ENCODE results near the gene KDM4B.

KDM4B gene

GRCh38 chr19:5122671-5123409, 153.9 kb downstream of the KDM4B start:
- no peak for DNase-seq (ENCODE audit: low read depth)

- DNase-seq (ENCODE audit: low read depth): no peak
Measured at GRCh38 chr19:5123646-5124045, 154.7 kb downstream of the KDM4B start.

- no peak for DNase-seq (ENCODE audit: low read depth)
Measured at GRCh38 chr19:5124111-5124855, 155.4 kb downstream of the KDM4B start.

- DNase-seq (ENCODE audit: low read depth): no peak
Measured at GRCh38 chr19:5125376-5125775, 156.5 kb downstream of the KDM4B start.

- no peak for DNase-seq (ENCODE audit: low read depth)
Measured at GRCh38 chr19:5125797-5126497, 157.0 kb downstream of the KDM4B start.

- no peak for DNase-seq (ENCODE audit: low read depth)
Measured at GRCh38 chr19:5126498-5127223, 157.7 kb downstream of the KDM4B start.

GRCh38 chr19:5127717-5128116, 158.8 kb downstream of the KDM4B start:
- no peak for DNase-seq (ENCODE audit: low read depth)

GRCh38 chr19:5128251-5128935, 159.5 kb downstream of the KDM4B start:
- DNase-seq (ENCODE audit: low read depth): no peak

GRCh38 chr19:5128936-5129389, 160.1 kb downstream of the KDM4B start:
- DNase-seq (ENCODE audit: low read depth): no peak

- DNase-seq (ENCODE audit: low read depth): no peak
Measured at GRCh38 chr19:5129691-5130090, 160.8 kb downstream of the KDM4B start.

GRCh38 chr19:5130371-5131030, 161.6 kb downstream of the KDM4B start:
- peak; percentile 56 for DNase-seq (ENCODE audit: low read depth)

- DNase-seq (ENCODE audit: low read depth): no peak
Measured at GRCh38 chr19:5131031-5131505, 162.2 kb downstream of the KDM4B start.

GRCh38 chr19:5131506-5132205, 162.7 kb downstream of the KDM4B start:
- DNase-seq (ENCODE audit: low read depth): no peak

- DNase-seq (ENCODE audit: low read depth): no peak
Measured at GRCh38 chr19:5132206-5132560, 163.3 kb downstream of the KDM4B start.

GRCh38 chr19:5132698-5133651, 164.1 kb downstream of the KDM4B start:
- no peak for DNase-seq (ENCODE audit: low read depth)

- DNase-seq (ENCODE audit: low read depth): no peak
Measured at GRCh38 chr19:5133986-5134595, 165.2 kb downstream of the KDM4B start.

GRCh38 chr19:5134691-5135090, 165.8 kb downstream of the KDM4B start:
- DNase-seq (ENCODE audit: low read depth): no peak

GRCh38 chr19:5136073-5136855, 167.4 kb downstream of the KDM4B start:
- no peak for DNase-seq (ENCODE audit: low read depth)
